DOHH2 (cell line): ENCODE measurements around the gene GRM6.

ENCODE experiments used
- H3F3A ChIP-seq: fragments of 200-600 bp; sonication (generic), shearing (Covaris generic); 2 replicates; pipeline ENCODE4 v1.6.0; 2016; ENCODE audit warnings: antibody characterized with exemption, mild to moderate bottlenecking; ENCODE audit not compliant: control insufficient read depth, insufficient read depth
- H3K27ac ChIP-seq: fragments of 200-600 bp; sonication (generic); 2 replicates; pipeline ENCODE4 v1.5.1; 2014; ENCODE audit warnings: low read depth, mild to moderate bottlenecking, low read length, moderate library complexity
- H3K27me3 ChIP-seq: fragments of 200-600 bp; sonication (generic); 2 replicates; pipeline ENCODE4 v1.6.1; 2014; ENCODE audit warnings: mild to moderate bottlenecking, low read length, mixed read lengths; ENCODE audit not compliant: control insufficient read depth
- H3K36me3 ChIP-seq: fragments of 200-600 bp; sonication (generic); 2 replicates; pipeline ENCODE4 v1.6.1; 2014; ENCODE audit warnings: mild to moderate bottlenecking, low read length, moderate library complexity, mixed read lengths; ENCODE audit not compliant: control insufficient read depth
- H3K4me1 ChIP-seq: fragments of 200-600 bp; sonication (generic); 2 replicates; pipeline ENCODE4 v1.6.1; 2014; ENCODE audit warnings: mild to moderate bottlenecking, low read length, mixed read lengths; ENCODE audit not compliant: control insufficient read depth
- H3K4me2 ChIP-seq: fragments of 200-600 bp; sonication (generic); 2 replicates; pipeline ENCODE4 v1.6.0; 2014; ENCODE audit warnings: mild to moderate bottlenecking, low read length, moderate library complexity
- H3K4me3 ChIP-seq: fragments of 200-600 bp; sonication (generic); 2 replicates; pipeline ENCODE4 v1.5.1; 2014; ENCODE audit warnings: mild to moderate bottlenecking, low read length, mixed read lengths
- H3K79me2 ChIP-seq: fragments of 200-600 bp; sonication (generic); 2 replicates; pipeline ENCODE4 v1.6.1; 2014; ENCODE audit warnings: mild to moderate bottlenecking, low read length, mixed read lengths; ENCODE audit not compliant: control insufficient read depth
- H3K9me2 ChIP-seq: fragments of 200-600 bp; sonication (generic); replicated peaks from 2 replicates; pipeline ENCODE4 v1.6.1; 2014; ENCODE audit warnings: mild to moderate bottlenecking, low read length, mixed read lengths; ENCODE audit not compliant: control insufficient read depth
- H3K9me3 ChIP-seq: fragments of 200-600 bp; sonication (generic); 2 replicates; pipeline ENCODE4 v1.6.1; 2014; ENCODE audit warnings: antibody characterized with exemption, low read length, mixed read lengths; ENCODE audit not compliant: control insufficient read depth, insufficient read depth
- H4K20me1 ChIP-seq: fragments of 200-600 bp; sonication (generic); 2 replicates; pipeline ENCODE4 v1.6.0; 2014; ENCODE audit warnings: low read depth, mild to moderate bottlenecking, antibody characterized with exemption, low read length, moderate library complexity; ENCODE audit not compliant: control insufficient read depth, insufficient read depth
- EZH2phosphoT487 ChIP-seq: fragments of 200-600 bp; sonication (generic); IDR thresholded peaks from 2 replicates; pipeline ENCODE4 v1.6.1; 2017; ENCODE audit warnings: borderline replicate concordance, mild to moderate bottlenecking, antibody characterized with exemption, low read length, moderate library complexity, mixed read lengths
- TF ChIP-seq, protein P1 (sequence below): fragments of 200-600 bp; sonication (generic); IDR thresholded peaks from one replicate; pipeline ENCODE4 v1.5.1; 2014; ENCODE audit warnings: antibody characterized with exemption, mild to moderate bottlenecking, low read depth, low read length; ENCODE audit not compliant: poor library complexity, severe bottlenecking

Gene GRM6

GRCh38 chr5:178931846-178932760 is 63.0 kb downstream of the GRM6 start:
- Histone ChIP-seq H3K4me3 (no peak overlapping the region), H4K20me1 (no peaks in the 10 kb centered on the region), H3K36me3 (no peaks in the 10 kb centered on the region), H3K9me2 (no peaks in the 10 kb centered on the region), H3K4me1 (no peaks in the 10 kb centered on the region), H3K27ac (no peak overlapping the region), H3F3A (no peaks in the 10 kb centered on the region), H3K9me3 (peaks cover 63% of the 10 kb centered on the region), H3K4me2 (no peak overlapping the region), H3K79me2 (no peaks in the 10 kb centered on the region), H3K27me3 (no peaks in the 10 kb centered on the region)
- TF ChIP-seq, protein P1, sequence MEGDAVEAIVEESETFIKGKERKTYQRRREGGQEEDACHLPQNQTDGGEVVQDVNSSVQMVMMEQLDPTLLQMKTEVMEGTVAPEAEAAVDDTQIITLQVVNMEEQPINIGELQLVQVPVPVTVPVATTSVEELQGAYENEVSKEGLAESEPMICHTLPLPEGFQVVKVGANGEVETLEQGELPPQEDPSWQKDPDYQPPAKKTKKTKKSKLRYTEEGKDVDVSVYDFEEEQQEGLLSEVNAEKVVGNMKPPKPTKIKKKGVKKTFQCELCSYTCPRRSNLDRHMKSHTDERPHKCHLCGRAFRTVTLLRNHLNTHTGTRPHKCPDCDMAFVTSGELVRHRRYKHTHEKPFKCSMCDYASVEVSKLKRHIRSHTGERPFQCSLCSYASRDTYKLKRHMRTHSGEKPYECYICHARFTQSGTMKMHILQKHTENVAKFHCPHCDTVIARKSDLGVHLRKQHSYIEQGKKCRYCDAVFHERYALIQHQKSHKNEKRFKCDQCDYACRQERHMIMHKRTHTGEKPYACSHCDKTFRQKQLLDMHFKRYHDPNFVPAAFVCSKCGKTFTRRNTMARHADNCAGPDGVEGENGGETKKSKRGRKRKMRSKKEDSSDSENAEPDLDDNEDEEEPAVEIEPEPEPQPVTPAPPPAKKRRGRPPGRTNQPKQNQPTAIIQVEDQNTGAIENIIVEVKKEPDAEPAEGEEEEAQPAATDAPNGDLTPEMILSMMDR: no peak
- no peak for TF ChIP-seq EZH2phosphoT487
